Progenitor cell of endocrine pancreas (in vitro differentiated cells): ENCODE results near the gene FRMD4B. TPM values are rescaled to one million over a fixed set of nuclear protein-coding genes. Genes with fewer than 3 reads are reported as not detected.

Source experiments
- DNase-seq: peaks from one replicate; pipeline ENCODE4 v3.0.0; 2021; ENCODE audit warnings: low spot score; ENCODE audit not compliant: unreplicated experiment
- H3K27ac Mint-ChIP-seq: 2 replicates; pipeline ENCODE4 v1.8.0; 2021; ENCODE audit warnings: mild to moderate bottlenecking, moderate library complexity, mixed read lengths
- H3K27me3 Mint-ChIP-seq: 2 replicates; pipeline ENCODE4 v1.8.0; 2021; ENCODE audit warnings: mixed read lengths
- H3K36me3 Mint-ChIP-seq: 2 replicates; pipeline ENCODE4 v1.8.0; 2022; ENCODE audit warnings: mixed read lengths; ENCODE audit not compliant: insufficient read depth
- H3K4me1 Mint-ChIP-seq: 2 replicates; pipeline ENCODE4 v1.8.0; 2021; ENCODE audit warnings: low read depth, mixed read lengths
- H3K4me3 Mint-ChIP-seq: 2 replicates; pipeline ENCODE4 v1.8.0; 2021; ENCODE audit warnings: low read depth, mild to moderate bottlenecking, moderate library complexity, mixed read lengths
- H3K9me3 Mint-ChIP-seq: 2 replicates; pipeline ENCODE4 v1.8.0; 2021; ENCODE audit warnings: low read depth, mixed read lengths
- total RNA-seq: library from RNA; stranded (reverse); gene quantifications from 2 replicates; pipeline ENCODE4 v1.2.1, GENCODE V29; 2021
- TF ChIP-seq, protein P1 (sequence below): fragments of 200-600 bp; sonication (generic); IDR thresholded peaks from one replicate; pipeline ENCODE4 v1.5.0; 2021; ENCODE audit warnings: antibody characterized with exemption, mild to moderate bottlenecking; ENCODE audit not compliant: unreplicated experiment

Gene FRMD4B
- total RNA-seq, 1 donor from 2014 or later = 41.6 TPM

DNA sequence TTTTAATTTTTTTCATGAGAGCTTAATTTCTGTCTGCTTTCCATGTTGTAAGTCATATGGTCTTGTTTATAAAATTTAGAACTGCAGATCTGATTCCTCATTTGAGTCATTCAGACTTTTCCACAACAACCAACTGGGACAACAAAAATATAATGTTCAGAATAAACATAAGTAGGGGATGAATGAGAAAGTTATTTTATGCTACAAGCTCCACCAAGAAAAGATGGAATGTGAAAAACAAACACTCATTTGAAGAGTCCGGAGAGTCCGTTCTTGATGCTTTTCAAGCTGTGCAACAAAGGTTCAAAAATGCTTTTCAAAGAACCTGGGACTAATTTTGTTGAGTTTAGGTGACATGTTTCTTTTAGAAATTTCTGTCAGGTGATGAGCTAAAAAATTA is 9.2 kb downstream of the FRMD4B start:
- H3K4me1 Mint-ChIP-seq = no peaks in the 10 kb centered on the region
- no peak for DNase-seq
- H3K9me3 Mint-ChIP-seq = peaks cover 5% of the 10 kb centered on the region
- H3K27me3 Mint-ChIP-seq = no peaks in the 10 kb centered on the region
- TF ChIP-seq, protein P1, sequence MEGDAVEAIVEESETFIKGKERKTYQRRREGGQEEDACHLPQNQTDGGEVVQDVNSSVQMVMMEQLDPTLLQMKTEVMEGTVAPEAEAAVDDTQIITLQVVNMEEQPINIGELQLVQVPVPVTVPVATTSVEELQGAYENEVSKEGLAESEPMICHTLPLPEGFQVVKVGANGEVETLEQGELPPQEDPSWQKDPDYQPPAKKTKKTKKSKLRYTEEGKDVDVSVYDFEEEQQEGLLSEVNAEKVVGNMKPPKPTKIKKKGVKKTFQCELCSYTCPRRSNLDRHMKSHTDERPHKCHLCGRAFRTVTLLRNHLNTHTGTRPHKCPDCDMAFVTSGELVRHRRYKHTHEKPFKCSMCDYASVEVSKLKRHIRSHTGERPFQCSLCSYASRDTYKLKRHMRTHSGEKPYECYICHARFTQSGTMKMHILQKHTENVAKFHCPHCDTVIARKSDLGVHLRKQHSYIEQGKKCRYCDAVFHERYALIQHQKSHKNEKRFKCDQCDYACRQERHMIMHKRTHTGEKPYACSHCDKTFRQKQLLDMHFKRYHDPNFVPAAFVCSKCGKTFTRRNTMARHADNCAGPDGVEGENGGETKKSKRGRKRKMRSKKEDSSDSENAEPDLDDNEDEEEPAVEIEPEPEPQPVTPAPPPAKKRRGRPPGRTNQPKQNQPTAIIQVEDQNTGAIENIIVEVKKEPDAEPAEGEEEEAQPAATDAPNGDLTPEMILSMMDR = no peak
- H3K27ac Mint-ChIP-seq = no peak overlapping the region
- H3K4me3 Mint-ChIP-seq = no peak overlapping the region
- H3K36me3 Mint-ChIP-seq = peaks cover 3% of the 10 kb centered on the region

DNA sequence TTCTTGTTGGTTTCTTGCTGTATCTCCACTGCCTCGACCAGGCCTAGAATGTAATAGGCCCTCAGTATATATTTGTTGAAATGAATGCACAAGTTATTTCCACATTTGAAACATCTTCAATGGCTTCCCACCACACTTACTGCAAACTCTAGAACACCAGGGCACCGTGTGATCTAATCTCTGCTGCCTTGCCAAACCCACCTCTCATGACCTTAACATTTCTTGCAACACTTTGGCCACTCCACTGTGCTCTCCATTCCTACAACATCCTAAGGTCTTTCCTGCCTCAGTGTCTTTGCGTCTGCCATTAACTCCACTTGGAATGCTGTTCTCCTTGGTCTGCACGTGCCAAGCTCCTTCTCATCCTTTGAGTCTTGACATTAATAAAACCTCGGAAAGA is 14.1 kb downstream of the FRMD4B start:
- H3K4me3 Mint-ChIP-seq = no peak overlapping the region
- H3K27ac Mint-ChIP-seq = peak overlapping the region; percentile 65
- TF ChIP-seq, protein P1 = no peak
- H3K27me3 Mint-ChIP-seq = no peaks in the 10 kb centered on the region
- no peak for DNase-seq
- H3K4me1 Mint-ChIP-seq = no peaks in the 10 kb centered on the region
- H3K36me3 Mint-ChIP-seq = no peaks in the 10 kb centered on the region
- no peaks in the 10 kb centered on the region for H3K9me3 Mint-ChIP-seq

DNA sequence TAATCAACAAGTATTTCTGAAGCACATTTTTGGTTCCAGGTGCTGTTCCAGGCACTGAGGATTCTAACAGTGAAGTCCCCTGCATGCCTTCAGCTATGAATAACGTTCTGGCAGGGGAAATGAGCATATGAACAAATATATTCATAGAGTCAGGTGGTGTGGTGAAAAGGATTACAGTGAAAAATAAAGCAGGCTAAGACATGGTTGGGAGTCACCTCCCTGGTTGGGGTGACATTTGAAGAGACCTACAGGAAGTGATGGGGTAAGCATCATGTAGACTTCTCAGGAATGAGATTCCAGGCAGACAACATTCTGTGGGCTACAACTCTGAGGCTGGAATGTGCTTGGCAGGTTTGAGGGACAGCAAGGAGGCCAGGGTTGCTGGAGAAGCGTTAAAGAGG is 15.0 kb downstream of the FRMD4B start:
- Mint-ChIP-seq H3K9me3 (no peaks in the 10 kb centered on the region), H3K4me1 (no peaks in the 10 kb centered on the region), H3K4me3 (no peak overlapping the region), H3K27me3 (no peaks in the 10 kb centered on the region), H3K36me3 (no peaks in the 10 kb centered on the region), H3K27ac (peak overlapping the region; percentile 36)
- TF ChIP-seq, protein P1 = no peak
- DNase-seq = no peak

DNA sequence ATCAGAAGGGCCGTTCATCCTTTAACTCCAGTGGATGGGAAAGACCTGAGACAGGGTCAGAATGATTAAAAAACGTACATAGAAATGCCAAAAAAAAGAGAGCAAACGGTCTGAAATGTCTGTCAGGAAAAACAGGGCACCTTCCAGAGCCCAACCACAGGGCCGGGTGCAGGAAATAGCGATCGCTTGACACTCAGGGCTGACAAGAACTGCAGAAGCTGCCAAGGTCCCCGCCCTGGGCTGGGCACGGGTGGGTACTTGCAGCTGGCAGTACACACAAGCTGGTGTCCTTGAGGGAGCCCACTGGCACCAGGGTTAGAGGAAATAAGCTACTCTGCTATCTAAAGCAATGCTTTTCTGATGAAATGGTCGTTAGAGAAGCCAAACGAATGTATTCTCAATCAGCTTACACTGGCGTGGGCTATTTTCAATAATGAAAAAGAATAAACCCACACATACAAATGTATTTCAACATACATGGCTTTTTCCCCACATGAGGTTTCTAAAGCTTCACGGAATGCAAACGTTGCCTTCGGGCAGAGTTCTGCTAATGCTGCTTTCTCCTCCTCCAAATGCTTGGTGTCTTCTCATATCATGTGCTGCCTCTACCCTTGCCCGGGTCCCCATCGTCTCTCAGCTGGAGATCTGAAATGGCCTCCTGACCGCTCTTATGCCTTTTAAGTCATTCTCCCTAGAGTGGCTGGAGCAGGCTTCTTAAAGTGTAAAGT is 15.6 kb downstream of the FRMD4B start:
- H3K27ac Mint-ChIP-seq = no peak overlapping the region
- H3K36me3 Mint-ChIP-seq = no peaks in the 10 kb centered on the region
- H3K27me3 Mint-ChIP-seq = no peaks in the 10 kb centered on the region
- no peaks in the 10 kb centered on the region for H3K4me1 Mint-ChIP-seq
- no peaks in the 10 kb centered on the region for H3K9me3 Mint-ChIP-seq
- TF ChIP-seq, protein P1 = no peak
- no peak for DNase-seq
- H3K4me3 Mint-ChIP-seq = no peak overlapping the region

DNA sequence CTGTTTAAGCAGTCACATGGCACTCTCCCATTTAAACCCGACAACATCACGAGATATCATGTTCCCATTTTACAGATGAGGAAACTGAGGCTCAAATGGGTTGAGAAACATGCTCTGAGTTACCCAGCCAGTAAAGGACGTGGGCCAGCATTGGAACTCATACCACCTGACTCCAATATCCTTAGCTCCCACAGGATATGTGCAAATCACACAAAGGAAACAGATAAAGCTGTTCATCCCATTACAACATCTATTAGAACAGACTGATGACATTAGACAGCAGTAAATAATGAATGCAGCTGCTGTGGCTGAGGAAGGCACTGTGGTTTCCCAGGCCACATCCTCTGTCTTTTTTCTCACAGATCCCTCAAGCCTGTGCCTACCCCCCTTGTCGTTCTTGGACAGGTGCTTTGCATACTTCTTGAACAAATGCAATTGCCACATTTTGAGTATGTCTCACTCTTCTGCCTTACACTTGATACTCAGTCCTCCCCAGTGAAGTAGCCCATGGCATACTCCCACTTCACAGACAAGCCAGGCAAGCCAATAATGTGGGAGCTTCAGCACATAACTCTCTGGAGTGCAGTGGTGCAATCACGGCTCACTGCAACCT is 17.7 kb downstream of the FRMD4B start:
- H3K36me3 Mint-ChIP-seq = no peaks in the 10 kb centered on the region
- TF ChIP-seq, protein P1 = no peak
- no peak overlapping the region for H3K4me3 Mint-ChIP-seq
- no peaks in the 10 kb centered on the region for H3K27me3 Mint-ChIP-seq
- no peak for DNase-seq
- H3K4me1 Mint-ChIP-seq = peaks cover 5% of the 10 kb centered on the region
- no peaks in the 10 kb centered on the region for H3K9me3 Mint-ChIP-seq
- no peak overlapping the region for H3K27ac Mint-ChIP-seq
